Ramos (cell line): Measurements from ENCODE around the gene ADRM1.

Experiments used
- in situ Hi-C: fragments of 300-500 bp; cut with MboI; formaldehyde crosslinking; loops from one replicate; pipeline ENCODE4 v1.14.3; 2022; ENCODE audit warnings: low sequenced_read_pairs; ENCODE audit not compliant: unreplicated experiment

Gene ADRM1

GRCh38 chr20:62321975-62322374 is 19.2 kb downstream of the ADRM1 start:
- in situ Hi-C loops, result no loop called here

GRCh38 chr20:62322492-62323041 is 19.8 kb downstream of the ADRM1 start:
- in situ Hi-C loops, result no loop called here

- in situ Hi-C loops, result no loop called here
These were observed 20.6 kb downstream of the ADRM1 start for GRCh38 chr20:62323146-62323979.

- in situ Hi-C loops, result no loop called here
These were observed 21.4 kb downstream of the ADRM1 start for GRCh38 chr20:62323980-62324906.

- in situ Hi-C loops, result no loop called here
These were observed 22.5 kb downstream of the ADRM1 start for GRCh38 chr20:62325172-62325905.

- in situ Hi-C loops, result no loop called here
These were observed 23.8 kb downstream of the ADRM1 start for GRCh38 chr20:62326559-62326958.

GRCh38 chr20:62326959-62327725 is 24.3 kb downstream of the ADRM1 start:
- in situ Hi-C loops, result no loop called here

GRCh38 chr20:62327726-62328495 is 25.1 kb downstream of the ADRM1 start:
- in situ Hi-C loops, result no loop called here

- in situ Hi-C loops, result no loop called here
These were observed 26.0 kb downstream of the ADRM1 start for GRCh38 chr20:62328684-62329388.

GRCh38 chr20:62329389-62330377 is 26.9 kb downstream of the ADRM1 start:
- in situ Hi-C loops, result no loop called here

GRCh38 chr20:62330576-62331317 is 27.9 kb downstream of the ADRM1 start:
- in situ Hi-C loops, result no loop called here

- in situ Hi-C loops, result no loop called here
These were observed 28.6 kb downstream of the ADRM1 start for GRCh38 chr20:62331347-62331746.

- in situ Hi-C loops, result no loop called here
These were observed 29.6 kb downstream of the ADRM1 start for GRCh38 chr20:62332421-62332820.

- in situ Hi-C loops, result no loop called here
These were observed 30.4 kb downstream of the ADRM1 start for GRCh38 chr20:62332989-62333819.

GRCh38 chr20:62333820-62334595 is 31.2 kb downstream of the ADRM1 start:
- in situ Hi-C loops, result no loop called here
